Measurements from ENCODE around the gene ANTXR1. TPM values are rescaled to one million over a fixed set of nuclear protein-coding genes. Genes with fewer than 3 reads are reported as not detected.
A peak's percentile ranks its signal among the peaks of the same experiment; 100 is the strongest.

The ANTXR1 gene
- total RNA-seq, 4 donors from 2014 or later, result 53.7 to 69.0 (median 59.3) TPM

GRCh38 chr2:69023236-69023635 is 10.3 kb downstream of the ANTXR1 start:
- no peak for DNase-seq (ENCODE audit: low spot score in 2 of 2)
- Histone ChIP-seq H3K27ac (no peak overlapping the region), H3K4me1 (peaks cover 0 to 38% (median 6%) of the 10 kb centered on the region in 4 donors), H3K36me3 (no peaks in the 10 kb centered on the region), H3K9me3 (peaks cover 0 to 5% (median 0%) of the 10 kb centered on the region in 4 donors), H3K4me3 (no peak overlapping the region), H3K27me3 (no peaks in the 10 kb centered on the region)
- WGBS, 2 donors, result 94 to 95% methylated on average over 2 of the region's 2 CpGs
- TF ChIP-seq EP300 (IDR thresholded peaks at IDR 0.05) (no peak), CTCF (IDR thresholded peaks at IDR 0.05) (no peak), POLR2A (IDR thresholded peaks at IDR 0.05) (no peak)

- no peaks in the 10 kb centered on the region for H3K27me3 ChIP-seq
- 79% methylated on average over 4 of the region's 4 CpGs for WGBS, 2 donors
- no peak overlapping the region for H3K27ac ChIP-seq
- no peaks in the 10 kb centered on the region for H3K36me3 ChIP-seq
- TF ChIP-seq EP300 (IDR thresholded peaks at IDR 0.05), result no peak
- TF ChIP-seq CTCF (IDR thresholded peaks at IDR 0.05), result peak; percentile 16 to 62 (median 39)
- no peak for TF ChIP-seq POLR2A (IDR thresholded peaks at IDR 0.05)
- H3K9me3 ChIP-seq, result peaks cover 0 to 5% (median 0%) of the 10 kb centered on the region in 4 donors
- H3K4me1 ChIP-seq, result peaks cover 0 to 27% (median 5%) of the 10 kb centered on the region in 4 donors
- no peak overlapping the region for H3K4me3 ChIP-seq
- peak in 1 of 2 donors; percentile 60 for DNase-seq (ENCODE audit: low spot score in 2 of 2)
Observed at GRCh38 chr2:69026026-69026425, 13.0 kb downstream of the ANTXR1 start.

- H3K27ac ChIP-seq, result no peak overlapping the region
- TF ChIP-seq EP300 (IDR thresholded peaks at IDR 0.05) (no peak), CTCF (IDR thresholded peaks at IDR 0.05) (no peak)
- 91 to 94% methylated on average over 13 of the region's 13 CpGs for WGBS, 2 donors
- H3K4me3 ChIP-seq, result no peak overlapping the region
- no peak for DNase-seq (ENCODE audit: low spot score in 2 of 2)
- H3K4me1 ChIP-seq, result peaks cover 0 to 27% (median 6%) of the 10 kb centered on the region in 4 donors
- no peaks in the 10 kb centered on the region for H3K36me3 ChIP-seq
- H3K9me3 ChIP-seq, result peaks cover 0 to 5% (median 0%) of the 10 kb centered on the region in 4 donors
- no peaks in the 10 kb centered on the region for H3K27me3 ChIP-seq
Observed at GRCh38 chr2:69026691-69027459, 13.9 kb downstream of the ANTXR1 start.

- TF ChIP-seq EP300 (IDR thresholded peaks at IDR 0.05) (peak in 1 of 2 donors; percentile 15), POLR2A (IDR thresholded peaks at IDR 0.05) (no peak), CTCF (IDR thresholded peaks at IDR 0.05) (no peak)
- H3K4me1 ChIP-seq, result peaks cover 0 to 48% (median 19%) of the 10 kb centered on the region in 4 donors
- H3K9me3 ChIP-seq, result peaks cover 0 to 5% (median 0%) of the 10 kb centered on the region in 4 donors
- DNase-seq (ENCODE audit: low spot score in 2 of 2), result no peak
- H3K27ac ChIP-seq, result peak overlapping the region in 2 of 4 donors; percentile 66 to 77
- no peak overlapping the region for H3K4me3 ChIP-seq
- no peaks in the 10 kb centered on the region for H3K36me3 ChIP-seq
- H3K27me3 ChIP-seq, result no peaks in the 10 kb centered on the region
- WGBS, 2 donors, result 38 to 42% methylated on average over 6 of the region's 6 CpGs
Observed at GRCh38 chr2:69030800-69031428, 17.9 kb downstream of the ANTXR1 start.

- Histone ChIP-seq H3K27me3 (no peaks in the 10 kb centered on the region), H3K9me3 (peaks cover 0 to 5% (median 0%) of the 10 kb centered on the region in 4 donors), H3K4me3 (no peak overlapping the region), H3K4me1 (peaks cover 0 to 48% (median 19%) of the 10 kb centered on the region in 4 donors), H3K27ac (peak overlapping the region in 2 of 4 donors; percentile 66 to 77), H3K36me3 (no peaks in the 10 kb centered on the region)
- DNase-seq (ENCODE audit: low spot score in 2 of 2), result no peak
- WGBS, 2 donors, result 44 to 49% methylated on average over 1 of the region's 1 CpG
- TF ChIP-seq EP300 (IDR thresholded peaks at IDR 0.05) (no peak), CTCF (IDR thresholded peaks at IDR 0.05) (no peak), POLR2A (IDR thresholded peaks at IDR 0.05) (no peak)
Observed at GRCh38 chr2:69031466-69031865, 18.5 kb downstream of the ANTXR1 start.
